HL-60 (cell line): ENCODE data around the gene PPP1R12B.
"Not testable (repeated sequence)": the region's sequence is repeated elsewhere in the genome, so short reads cannot be mapped to it uniquely, and the experiment has no call there.

ENCODE experiments used
- DNase-seq, 2 experiments: peaks; one replicate each; pipeline ENCODE4 v3.0.0-alpha.2; 2010 to 2020; ENCODE audit warnings: low read depth in 1 of 2, low spot score in 1 of 2
- H3K27ac ChIP-seq: fragments of 250-450 bp; sonication (Bioruptor Pico); replicated peaks from 2 replicates; pipeline ENCODE4 v1.5.1; 2020; ENCODE audit warnings: mild to moderate bottlenecking, moderate library complexity
- H3K27me3 ChIP-seq: fragments of 250-450 bp; sonication (Bioruptor Pico); 2 replicates; pipeline ENCODE4 v1.5.1; 2021; ENCODE audit warnings: mild to moderate bottlenecking, moderate library complexity; ENCODE audit not compliant: insufficient read depth, poor library complexity, severe bottlenecking
- H3K4me3 ChIP-seq: replicated peaks from 2 replicates; pipeline ENCODE4 v1.5.1; 2011; ENCODE audit warnings: mild to moderate bottlenecking, control low read depth, low read length; ENCODE audit not compliant: insufficient read depth
- GABPA ChIP-seq: IDR thresholded peaks from 2 replicates; pipeline ENCODE4 v1.6.1; 2012; ENCODE audit warnings: low read depth
- POLR2AphosphoS5 ChIP-seq: IDR thresholded peaks from 2 replicates; pipeline ENCODE4 v1.6.1; 2012; ENCODE audit warnings: low read depth
- SPI1 ChIP-seq: IDR thresholded peaks from 2 replicates; pipeline ENCODE4 v1.6.1; 2012; ENCODE audit warnings: low read depth, mild to moderate bottlenecking, borderline replicate concordance
- TF ChIP-seq, protein P1 (sequence below): IDR thresholded peaks from 2 replicates; pipeline ENCODE4 v1.6.1; 2012; ENCODE audit warnings: low read depth; ENCODE audit not compliant: insufficient replicate concordance
- TF ChIP-seq, protein P2 (sequence below): IDR thresholded peaks from one replicate; pipeline ENCODE4 v1.5.1; 2011; ENCODE audit warnings: low read length, control low read depth, inconsistent platforms; ENCODE audit not compliant: insufficient read depth

The PPP1R12B gene

DNA sequence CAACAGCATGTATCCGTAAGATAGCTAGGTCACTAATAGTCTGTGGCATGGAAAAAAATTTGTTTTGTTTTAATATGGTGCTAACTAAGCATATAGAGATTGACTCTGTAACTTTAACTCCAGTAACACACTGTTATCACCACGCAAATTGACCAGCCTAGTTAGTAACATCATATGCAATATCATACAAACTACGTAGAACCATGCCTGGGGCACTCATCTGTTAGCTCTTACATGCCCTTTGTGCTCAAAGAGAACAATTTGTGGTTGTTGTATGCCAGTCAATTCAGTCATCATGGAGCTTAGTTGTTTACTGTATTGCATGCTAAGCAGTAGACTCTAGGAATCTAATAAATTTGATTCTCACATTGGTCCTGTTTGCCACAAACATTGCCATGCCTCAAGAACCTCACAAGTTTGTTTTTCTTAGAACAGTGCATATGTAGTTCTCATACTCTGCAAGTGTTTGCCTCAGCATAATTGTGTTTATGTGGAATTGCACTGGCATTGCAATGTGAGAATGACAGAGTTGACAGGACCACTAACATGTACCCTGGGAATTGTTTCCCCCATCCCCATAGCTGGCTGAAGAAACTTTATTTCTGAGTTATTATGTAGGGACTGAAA is 179.7 kb downstream of the PPP1R12B start:
- not testable (repeated sequence) for H3K4me3 ChIP-seq, DNase-seq, H3K27ac ChIP-seq, H3K27me3 ChIP-seq

DNA sequence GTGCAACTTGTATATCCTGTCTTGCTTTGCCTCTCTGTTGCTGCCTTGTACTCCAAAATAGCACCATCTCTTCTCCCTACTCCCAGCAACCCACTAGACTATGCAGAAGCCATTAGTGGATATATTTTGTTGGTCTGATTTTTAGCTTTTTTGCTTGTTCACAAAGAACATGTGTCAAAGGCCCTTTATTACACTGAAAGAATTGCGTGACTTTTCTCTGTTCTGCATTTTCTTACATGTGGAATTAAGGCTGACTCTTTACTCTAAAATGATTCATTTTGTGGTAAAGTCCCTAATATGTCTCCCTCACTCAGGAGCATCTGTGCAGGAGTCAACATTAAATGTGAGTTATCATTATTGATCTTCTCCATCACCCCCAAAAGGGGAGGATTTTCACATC is 182.2 kb downstream of the PPP1R12B start:
- H3K4me3 ChIP-seq, DNase-seq, H3K27ac ChIP-seq, H3K27me3 ChIP-seq: not testable (repeated sequence)

DNA sequence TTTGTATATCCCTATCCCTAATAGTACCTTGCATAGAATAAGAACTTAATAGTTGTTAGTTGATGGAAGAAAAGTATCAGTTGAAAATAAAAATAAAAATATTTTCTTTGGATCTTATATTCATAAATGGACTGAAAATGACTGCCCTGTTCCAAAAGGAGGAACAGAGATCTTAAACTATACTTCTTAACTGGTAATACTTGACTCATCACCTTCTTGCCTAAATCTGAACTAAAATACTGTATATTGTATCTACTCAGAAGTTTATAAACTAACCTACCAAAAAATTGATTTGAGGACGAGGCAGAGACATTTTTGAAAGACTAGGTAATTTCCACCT is 182.9 kb downstream of the PPP1R12B start:
- no peak for DNase-seq
- Histone ChIP-seq H3K27ac (no peak overlapping the region), H3K27me3 (no peaks in the 10 kb centered on the region), H3K4me3 (no peak overlapping the region)
- TF ChIP-seq, protein P1, sequence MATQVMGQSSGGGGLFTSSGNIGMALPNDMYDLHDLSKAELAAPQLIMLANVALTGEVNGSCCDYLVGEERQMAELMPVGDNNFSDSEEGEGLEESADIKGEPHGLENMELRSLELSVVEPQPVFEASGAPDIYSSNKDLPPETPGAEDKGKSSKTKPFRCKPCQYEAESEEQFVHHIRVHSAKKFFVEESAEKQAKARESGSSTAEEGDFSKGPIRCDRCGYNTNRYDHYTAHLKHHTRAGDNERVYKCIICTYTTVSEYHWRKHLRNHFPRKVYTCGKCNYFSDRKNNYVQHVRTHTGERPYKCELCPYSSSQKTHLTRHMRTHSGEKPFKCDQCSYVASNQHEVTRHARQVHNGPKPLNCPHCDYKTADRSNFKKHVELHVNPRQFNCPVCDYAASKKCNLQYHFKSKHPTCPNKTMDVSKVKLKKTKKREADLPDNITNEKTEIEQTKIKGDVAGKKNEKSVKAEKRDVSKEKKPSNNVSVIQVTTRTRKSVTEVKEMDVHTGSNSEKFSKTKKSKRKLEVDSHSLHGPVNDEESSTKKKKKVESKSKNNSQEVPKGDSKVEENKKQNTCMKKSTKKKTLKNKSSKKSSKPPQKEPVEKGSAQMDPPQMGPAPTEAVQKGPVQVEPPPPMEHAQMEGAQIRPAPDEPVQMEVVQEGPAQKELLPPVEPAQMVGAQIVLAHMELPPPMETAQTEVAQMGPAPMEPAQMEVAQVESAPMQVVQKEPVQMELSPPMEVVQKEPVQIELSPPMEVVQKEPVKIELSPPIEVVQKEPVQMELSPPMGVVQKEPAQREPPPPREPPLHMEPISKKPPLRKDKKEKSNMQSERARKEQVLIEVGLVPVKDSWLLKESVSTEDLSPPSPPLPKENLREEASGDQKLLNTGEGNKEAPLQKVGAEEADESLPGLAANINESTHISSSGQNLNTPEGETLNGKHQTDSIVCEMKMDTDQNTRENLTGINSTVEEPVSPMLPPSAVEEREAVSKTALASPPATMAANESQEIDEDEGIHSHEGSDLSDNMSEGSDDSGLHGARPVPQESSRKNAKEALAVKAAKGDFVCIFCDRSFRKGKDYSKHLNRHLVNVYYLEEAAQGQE = no peak
- TF ChIP-seq, protein P2, sequence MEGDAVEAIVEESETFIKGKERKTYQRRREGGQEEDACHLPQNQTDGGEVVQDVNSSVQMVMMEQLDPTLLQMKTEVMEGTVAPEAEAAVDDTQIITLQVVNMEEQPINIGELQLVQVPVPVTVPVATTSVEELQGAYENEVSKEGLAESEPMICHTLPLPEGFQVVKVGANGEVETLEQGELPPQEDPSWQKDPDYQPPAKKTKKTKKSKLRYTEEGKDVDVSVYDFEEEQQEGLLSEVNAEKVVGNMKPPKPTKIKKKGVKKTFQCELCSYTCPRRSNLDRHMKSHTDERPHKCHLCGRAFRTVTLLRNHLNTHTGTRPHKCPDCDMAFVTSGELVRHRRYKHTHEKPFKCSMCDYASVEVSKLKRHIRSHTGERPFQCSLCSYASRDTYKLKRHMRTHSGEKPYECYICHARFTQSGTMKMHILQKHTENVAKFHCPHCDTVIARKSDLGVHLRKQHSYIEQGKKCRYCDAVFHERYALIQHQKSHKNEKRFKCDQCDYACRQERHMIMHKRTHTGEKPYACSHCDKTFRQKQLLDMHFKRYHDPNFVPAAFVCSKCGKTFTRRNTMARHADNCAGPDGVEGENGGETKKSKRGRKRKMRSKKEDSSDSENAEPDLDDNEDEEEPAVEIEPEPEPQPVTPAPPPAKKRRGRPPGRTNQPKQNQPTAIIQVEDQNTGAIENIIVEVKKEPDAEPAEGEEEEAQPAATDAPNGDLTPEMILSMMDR = no peak
- no peak for TF ChIP-seq POLR2AphosphoS5
- no peak for TF ChIP-seq SPI1
- no peak for TF ChIP-seq GABPA

DNA sequence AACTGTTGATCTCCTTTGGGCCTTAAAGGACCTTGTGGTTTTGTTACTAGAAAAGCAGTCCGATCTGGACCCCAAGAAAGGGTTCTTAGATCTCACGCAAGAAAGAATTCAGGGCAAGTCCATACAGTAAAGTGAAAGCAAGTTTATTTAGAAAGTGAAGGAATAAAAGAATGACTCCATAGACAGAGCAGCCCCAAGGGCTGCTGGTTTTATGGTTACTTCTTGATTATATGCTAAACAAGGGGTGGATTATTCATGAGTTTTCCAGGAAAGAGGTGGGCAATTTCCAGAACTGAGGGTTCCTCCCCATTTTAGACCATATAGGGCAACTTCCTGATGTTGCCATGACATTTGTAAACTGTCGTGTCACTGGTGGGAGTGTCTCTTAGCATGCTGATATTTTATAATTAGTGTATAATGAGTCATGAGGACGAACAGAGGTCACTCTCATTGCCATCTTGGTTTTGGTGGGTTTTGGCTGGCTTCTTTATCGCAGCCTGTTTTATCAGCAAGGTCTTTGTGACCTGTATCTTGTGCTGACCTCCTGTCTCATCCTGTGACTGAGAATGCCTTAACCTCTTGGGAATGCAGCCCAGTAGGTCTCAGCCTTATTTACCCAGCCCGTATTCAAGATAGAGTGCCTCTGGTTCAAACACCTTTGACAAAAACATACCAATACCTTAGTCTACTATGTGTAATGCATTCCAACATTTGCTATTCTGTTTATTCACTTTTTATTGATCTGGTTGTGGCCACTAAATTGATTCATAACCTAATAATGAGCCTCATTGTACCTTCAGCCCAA is 183.5 kb downstream of the PPP1R12B start:
- not testable (repeated sequence) for H3K27ac ChIP-seq, H3K27me3 ChIP-seq, H3K4me3 ChIP-seq
- DNase-seq = peak in 1 of 2 experiments; percentile 2

DNA sequence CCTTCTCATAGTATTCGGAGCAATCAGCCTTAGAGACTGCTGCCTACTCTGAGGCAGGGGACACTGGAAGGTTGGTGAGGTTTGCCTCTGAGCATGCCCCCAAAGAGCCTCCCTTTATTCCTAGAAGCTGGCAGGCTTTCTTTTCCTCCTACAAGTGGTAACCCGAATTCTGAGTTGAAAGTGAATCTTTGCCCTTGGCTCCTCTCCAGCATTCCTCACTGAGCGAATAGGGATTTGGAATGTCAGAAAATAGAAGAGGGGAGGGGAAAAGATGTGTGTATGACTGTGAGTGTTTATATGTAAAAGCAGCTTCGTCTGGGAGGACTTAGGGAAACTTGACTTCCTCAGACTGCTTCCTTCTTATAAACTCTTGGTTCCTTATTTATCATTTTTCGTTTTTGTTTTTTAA is 190.7 kb downstream of the PPP1R12B start:
- H3K4me3 ChIP-seq, H3K27ac ChIP-seq, DNase-seq, H3K27me3 ChIP-seq: not testable (repeated sequence)

DNA sequence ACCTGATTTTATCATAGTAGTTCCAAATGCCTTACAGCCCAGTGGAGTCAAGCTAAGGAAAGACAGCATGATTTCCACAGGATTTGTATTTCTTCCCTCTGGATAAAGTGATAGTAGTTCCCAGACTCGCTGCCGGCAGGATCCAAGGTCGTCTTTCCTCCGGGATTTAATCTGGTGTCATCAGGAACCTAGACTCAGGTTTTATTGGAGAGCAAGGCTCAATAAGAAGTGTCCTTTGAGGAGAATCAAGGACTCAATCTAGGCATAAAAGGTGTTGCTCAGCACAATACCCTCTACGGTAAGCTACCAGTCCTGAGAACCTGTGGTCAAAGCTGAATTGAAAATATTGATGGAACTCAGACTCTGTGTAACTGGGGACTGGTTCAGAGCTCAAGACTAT is 191.1 kb downstream of the PPP1R12B start:
- not testable (repeated sequence) for H3K4me3 ChIP-seq, H3K27ac ChIP-seq, DNase-seq, H3K27me3 ChIP-seq

DNA sequence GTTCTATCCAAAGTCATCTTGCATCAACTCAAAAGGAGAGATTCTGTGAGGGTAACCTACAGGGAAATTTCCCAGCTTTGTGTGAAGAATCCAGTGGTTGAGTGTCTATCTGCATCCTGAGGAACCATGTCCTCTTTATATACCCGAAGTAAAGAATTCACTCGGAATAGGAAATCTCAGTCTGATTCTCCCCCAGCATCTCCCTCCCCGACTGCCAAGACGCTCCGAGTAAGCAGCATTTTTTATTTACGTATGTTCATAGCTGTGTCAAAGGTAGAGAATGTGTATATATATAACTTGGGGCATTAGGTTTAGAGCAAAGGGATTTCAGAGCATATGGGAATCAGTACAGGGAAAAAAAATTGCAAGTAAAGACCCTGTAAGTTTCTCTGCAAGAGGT is 191.5 kb downstream of the PPP1R12B start:
- no peak for TF ChIP-seq SPI1
- no peak for TF ChIP-seq POLR2AphosphoS5
- TF ChIP-seq, protein P2 = no peak
- TF ChIP-seq, protein P1 = no peak
- TF ChIP-seq GABPA = no peak
- DNase-seq = no peak
- no peak overlapping the region for H3K27ac ChIP-seq
- H3K27me3 ChIP-seq = no peaks in the 10 kb centered on the region
- H3K4me3 ChIP-seq = no peak overlapping the region
